ENCODE data around the gene MPDZ. TPM values are rescaled to one million over a fixed set of nuclear protein-coding genes. Genes with fewer than 3 reads are reported as not detected.

Gene MPDZ
- total RNA-seq, 1 donor from 2014 or later = 88.3 TPM

GRCh38 chr9:13125261-13125660 lies 154.2 kb downstream of the MPDZ start:
- Histone ChIP-seq H3K4me3 (no peak overlapping the region), H2AFZ (replicated peaks) (no peak overlapping the region), H3K4me1 (no peaks in the 10 kb centered on the region), H3K27me3 (no peaks in the 10 kb centered on the region), H3K79me2 (ENCODE audit: low read depth) (no peaks in the 10 kb centered on the region), H3K9me3 (ENCODE audit: low read depth) (no peaks in the 10 kb centered on the region), H3K36me3 (no peaks in the 10 kb centered on the region), H3K9ac (no peak overlapping the region), H3K27ac (no peak overlapping the region), H4K20me1 (ENCODE audit: low read depth) (no peaks in the 10 kb centered on the region), H3K4me2 (no peak overlapping the region), H3F3A (ENCODE audit: low read depth) (no peaks in the 10 kb centered on the region)
- TF ChIP-seq EZH2phosphoT487 (IDR thresholded peaks at IDR 0.05) (no peak), EZH2 (IDR thresholded peaks at IDR 0.05) (no peak), CTCF (IDR thresholded peaks at IDR 0.05) (no peak)
- DNase-seq (ENCODE audit: low spot score) = no peak
- Mint-ChIP-seq H3K4me3 (no peak overlapping the region), H3K9me3 (no peaks in the 10 kb centered on the region), H3K27me3 (ENCODE audit: insufficient read depth, low read depth) (no peaks in the 10 kb centered on the region), H3K4me1 (no peaks in the 10 kb centered on the region), H3K36me3 (peaks cover 39% of the 10 kb centered on the region), H3K27ac (no peak overlapping the region)

- H3K79me2 ChIP-seq (ENCODE audit: low read depth) = no peaks in the 10 kb centered on the region
- Mint-ChIP-seq H3K4me1 (no peaks in the 10 kb centered on the region), H3K36me3 (peaks cover 33% of the 10 kb centered on the region), H3K27me3 (ENCODE audit: insufficient read depth, low read depth) (no peaks in the 10 kb centered on the region), H3K27ac (no peak overlapping the region), H3K4me3 (no peak overlapping the region), H3K9me3 (no peaks in the 10 kb centered on the region)
- H3F3A ChIP-seq (ENCODE audit: low read depth) = no peaks in the 10 kb centered on the region
- no peak for DNase-seq (ENCODE audit: low spot score)
- H3K27ac ChIP-seq = no peak overlapping the region
- no peak overlapping the region for H3K9ac ChIP-seq
- H4K20me1 ChIP-seq (ENCODE audit: low read depth) = no peaks in the 10 kb centered on the region
- H3K9me3 ChIP-seq (ENCODE audit: low read depth) = no peaks in the 10 kb centered on the region
- TF ChIP-seq CTCF (IDR thresholded peaks at IDR 0.05) (no peak), EZH2phosphoT487 (IDR thresholded peaks at IDR 0.05) (no peak), EZH2 (IDR thresholded peaks at IDR 0.05) (no peak)
- no peak overlapping the region for H3K4me2 ChIP-seq
- no peaks in the 10 kb centered on the region for H3K27me3 ChIP-seq
- H2AFZ ChIP-seq (replicated peaks) = no peak overlapping the region
- H3K4me1 ChIP-seq = no peaks in the 10 kb centered on the region
- peaks cover 6% of the 10 kb centered on the region for H3K36me3 ChIP-seq
- H3K4me3 ChIP-seq = no peak overlapping the region
Measured at GRCh38 chr9:13122756-13123369, 156.6 kb downstream of the MPDZ start.

GRCh38 chr9:13118313-13118712 lies 161.2 kb downstream of the MPDZ start:
- Mint-ChIP-seq H3K9me3 (no peaks in the 10 kb centered on the region), H3K36me3 (peaks cover 29% of the 10 kb centered on the region), H3K27ac (no peak overlapping the region), H3K27me3 (ENCODE audit: insufficient read depth, low read depth) (no peaks in the 10 kb centered on the region), H3K4me1 (no peaks in the 10 kb centered on the region), H3K4me3 (no peak overlapping the region)
- H3K27ac ChIP-seq = no peak overlapping the region
- H3F3A ChIP-seq (ENCODE audit: low read depth) = no peaks in the 10 kb centered on the region
- H3K9me3 ChIP-seq (ENCODE audit: low read depth) = no peaks in the 10 kb centered on the region
- no peak for DNase-seq (ENCODE audit: low spot score)
- H3K4me3 ChIP-seq = no peak overlapping the region
- H2AFZ ChIP-seq (replicated peaks) = no peak overlapping the region
- TF ChIP-seq CTCF (IDR thresholded peaks at IDR 0.05) (no peak), EZH2phosphoT487 (IDR thresholded peaks at IDR 0.05) (no peak)
- H3K4me1 ChIP-seq = no peaks in the 10 kb centered on the region
- no peaks in the 10 kb centered on the region for H3K79me2 ChIP-seq (ENCODE audit: low read depth)
- H3K36me3 ChIP-seq = peaks cover 6% of the 10 kb centered on the region
- H3K9ac ChIP-seq = no peak overlapping the region
- no peak overlapping the region for H3K4me2 ChIP-seq
- H3K27me3 ChIP-seq = no peaks in the 10 kb centered on the region
- H4K20me1 ChIP-seq (ENCODE audit: low read depth) = no peaks in the 10 kb centered on the region

All from neural progenitor cell (in vitro differentiated cells).